ENCODE data around the gene EID3.

The EID3 gene

DNA sequence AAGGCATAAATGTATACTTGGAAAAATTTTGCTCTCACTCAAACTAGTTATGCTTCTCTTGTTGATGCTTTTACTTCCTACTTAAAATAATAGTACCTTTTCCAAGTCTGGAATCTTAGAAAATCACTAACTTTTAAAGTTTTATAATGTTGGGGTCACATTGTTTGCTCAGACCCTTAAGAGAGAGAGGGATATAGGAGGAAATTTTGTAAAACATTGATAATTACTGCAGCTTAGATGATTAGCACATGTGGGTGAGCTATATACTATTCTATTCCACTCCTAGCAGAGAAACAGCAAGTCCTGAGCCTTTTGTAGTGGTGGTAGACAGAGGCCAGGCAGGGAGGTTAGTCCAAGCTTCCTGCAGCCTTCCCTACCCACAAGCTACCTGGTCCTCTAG, 13.4 kb downstream of the EID3 start:
- H3K27me3 ChIP-seq (replicated peaks; ENCODE audit: control insufficient read depth, insufficient read depth, low read length): no peaks in the 10 kb centered on the region
- DNase-seq (ENCODE audit: extremely low read depth, insufficient read length): no peak
- H3K4me3 ChIP-seq (replicated peaks; ENCODE audit: low read depth, low read length): no peak overlapping the region
- TF ChIP-seq, protein P1, sequence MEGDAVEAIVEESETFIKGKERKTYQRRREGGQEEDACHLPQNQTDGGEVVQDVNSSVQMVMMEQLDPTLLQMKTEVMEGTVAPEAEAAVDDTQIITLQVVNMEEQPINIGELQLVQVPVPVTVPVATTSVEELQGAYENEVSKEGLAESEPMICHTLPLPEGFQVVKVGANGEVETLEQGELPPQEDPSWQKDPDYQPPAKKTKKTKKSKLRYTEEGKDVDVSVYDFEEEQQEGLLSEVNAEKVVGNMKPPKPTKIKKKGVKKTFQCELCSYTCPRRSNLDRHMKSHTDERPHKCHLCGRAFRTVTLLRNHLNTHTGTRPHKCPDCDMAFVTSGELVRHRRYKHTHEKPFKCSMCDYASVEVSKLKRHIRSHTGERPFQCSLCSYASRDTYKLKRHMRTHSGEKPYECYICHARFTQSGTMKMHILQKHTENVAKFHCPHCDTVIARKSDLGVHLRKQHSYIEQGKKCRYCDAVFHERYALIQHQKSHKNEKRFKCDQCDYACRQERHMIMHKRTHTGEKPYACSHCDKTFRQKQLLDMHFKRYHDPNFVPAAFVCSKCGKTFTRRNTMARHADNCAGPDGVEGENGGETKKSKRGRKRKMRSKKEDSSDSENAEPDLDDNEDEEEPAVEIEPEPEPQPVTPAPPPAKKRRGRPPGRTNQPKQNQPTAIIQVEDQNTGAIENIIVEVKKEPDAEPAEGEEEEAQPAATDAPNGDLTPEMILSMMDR (IDR thresholded peaks at IDR 0.05; ENCODE audit: insufficient read depth, low read length, poor library complexity, severe bottlenecking): no peak
- H3K36me3 ChIP-seq (ENCODE audit: control insufficient read depth, insufficient read depth, low read length): peaks cover 15% of the 10 kb centered on the region

DNA sequence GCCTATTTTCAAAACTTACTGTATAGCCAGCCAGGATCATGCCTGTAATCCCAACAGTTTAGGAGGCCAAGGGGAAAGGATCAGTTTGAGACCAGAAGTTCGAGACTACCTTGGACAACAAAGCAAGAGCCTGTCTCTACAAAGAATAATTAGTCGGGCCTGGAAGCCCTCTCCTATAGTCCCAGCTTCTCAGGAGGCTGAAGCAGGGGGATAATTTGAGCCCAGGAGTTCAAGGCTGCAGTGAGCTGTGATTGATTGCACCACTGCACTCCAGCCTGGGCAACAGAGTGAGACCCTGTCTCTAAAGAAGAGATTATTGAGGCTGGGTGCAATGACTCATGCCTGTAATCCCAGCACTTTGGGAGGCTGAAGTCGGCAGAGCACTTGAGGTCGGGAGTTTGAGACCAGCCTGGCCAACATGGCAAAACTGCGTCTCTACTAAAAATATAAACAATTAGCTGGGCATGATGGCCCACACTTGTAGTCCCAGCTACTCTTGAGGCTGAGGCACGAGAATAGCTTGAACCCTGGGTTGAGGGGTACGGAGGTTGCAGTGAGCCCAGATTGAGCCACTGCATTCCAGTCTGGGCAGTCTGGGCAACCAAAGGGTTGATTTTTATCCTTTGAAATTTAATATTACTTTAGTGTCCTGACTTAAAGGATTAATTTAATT, 14.1 kb downstream of the EID3 start:
- no peak for DNase-seq (ENCODE audit: extremely low read depth, insufficient read length)
- TF ChIP-seq, protein P1 (IDR thresholded peaks at IDR 0.05; ENCODE audit: insufficient read depth, low read length, poor library complexity, severe bottlenecking): no peak
- H3K27me3 ChIP-seq (replicated peaks; ENCODE audit: control insufficient read depth, insufficient read depth, low read length): no peaks in the 10 kb centered on the region
- H3K4me3 ChIP-seq (replicated peaks; ENCODE audit: low read depth, low read length): no peak overlapping the region
- peaks cover 15% of the 10 kb centered on the region for H3K36me3 ChIP-seq (ENCODE audit: control insufficient read depth, insufficient read depth, low read length)

DNA sequence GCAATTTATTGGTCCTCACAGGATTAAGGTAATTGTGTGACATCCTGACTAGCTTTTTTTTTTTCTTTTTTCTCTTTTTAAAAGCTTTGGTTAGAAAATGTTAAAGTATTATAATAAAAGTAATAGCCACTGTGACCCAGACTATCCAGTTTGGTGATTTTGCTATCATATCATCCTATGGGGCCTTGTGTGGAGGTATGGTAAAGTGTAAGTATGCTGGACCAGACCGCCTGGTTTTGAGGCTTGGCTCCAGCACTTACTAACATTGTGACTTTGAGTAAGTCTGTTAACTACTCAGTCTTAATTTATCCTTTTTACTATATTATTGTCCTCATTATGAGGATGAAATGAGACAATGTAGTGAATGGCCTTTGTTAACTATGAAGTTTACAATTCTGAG, 15.5 kb downstream of the EID3 start:
- Histone ChIP-seq H3K36me3 (ENCODE audit: control insufficient read depth, insufficient read depth, low read length) (peaks cover 15% of the 10 kb centered on the region), H3K27me3 (replicated peaks; ENCODE audit: control insufficient read depth, insufficient read depth, low read length) (no peaks in the 10 kb centered on the region), H3K4me3 (replicated peaks; ENCODE audit: low read depth, low read length) (no peak overlapping the region)
- TF ChIP-seq, protein P1 (IDR thresholded peaks at IDR 0.05; ENCODE audit: insufficient read depth, low read length, poor library complexity, severe bottlenecking): no peak
- DNase-seq (ENCODE audit: extremely low read depth, insufficient read length): no peak

DNA sequence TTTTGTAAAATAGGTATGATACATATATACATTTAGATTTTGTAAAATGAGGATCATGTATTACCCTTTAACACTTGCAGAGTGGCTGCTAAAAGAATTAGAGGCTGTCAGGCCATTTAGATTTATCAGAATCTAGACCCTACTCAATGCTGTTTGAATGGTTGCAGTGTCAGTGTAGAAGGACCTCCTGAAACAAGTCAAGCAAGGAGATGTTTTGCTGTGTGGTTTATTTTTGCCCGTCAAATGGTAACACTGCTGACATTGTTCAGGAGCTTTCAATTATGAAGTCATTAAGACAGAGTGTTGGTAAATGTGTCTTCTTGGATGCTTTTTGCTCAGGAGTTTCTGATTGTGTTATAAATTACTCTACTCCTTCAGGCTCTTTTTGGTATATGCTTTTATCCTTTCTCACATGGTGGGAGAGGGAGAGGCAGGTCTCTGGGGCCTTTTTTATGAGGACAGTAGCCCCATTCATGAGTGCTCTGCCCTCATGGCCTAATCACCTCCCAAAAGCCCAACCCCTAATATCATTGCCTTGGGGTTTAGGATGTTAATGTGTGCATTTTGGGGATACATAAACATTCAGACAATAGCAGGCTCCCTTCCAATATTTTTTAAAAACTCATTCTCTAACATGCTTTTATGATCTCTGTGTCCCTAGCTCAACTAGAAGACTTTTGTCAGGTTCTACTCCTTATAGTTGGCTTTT, 16.5 kb downstream of the EID3 start:
- no peak overlapping the region for H3K4me3 ChIP-seq (replicated peaks; ENCODE audit: low read depth, low read length)
- H3K27me3 ChIP-seq (replicated peaks; ENCODE audit: control insufficient read depth, insufficient read depth, low read length): no peaks in the 10 kb centered on the region
- DNase-seq (ENCODE audit: extremely low read depth, insufficient read length): no peak
- TF ChIP-seq, protein P1 (IDR thresholded peaks at IDR 0.05; ENCODE audit: insufficient read depth, low read length, poor library complexity, severe bottlenecking): no peak
- H3K36me3 ChIP-seq (ENCODE audit: control insufficient read depth, insufficient read depth, low read length): peaks cover 10% of the 10 kb centered on the region

DNA sequence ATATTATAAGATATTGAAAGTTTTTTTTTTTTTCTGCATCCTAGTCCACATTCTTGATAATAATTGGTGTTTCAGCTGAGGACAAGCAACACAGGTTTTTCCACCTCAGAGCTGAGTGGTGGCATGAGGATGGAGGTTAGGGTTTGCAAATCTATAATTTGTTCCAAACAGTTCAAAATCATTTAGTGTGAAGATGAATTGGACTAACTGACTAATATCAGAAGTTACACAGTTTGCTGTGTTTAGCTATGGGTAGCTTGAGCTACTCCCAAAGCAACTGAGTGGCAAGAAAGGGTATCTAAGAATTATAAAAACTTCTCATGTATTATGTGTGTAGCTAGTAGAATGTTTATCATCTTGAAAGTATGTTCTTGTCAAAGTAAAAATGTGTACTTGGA, 17.1 kb downstream of the EID3 start:
- no peak overlapping the region for H3K4me3 ChIP-seq (replicated peaks; ENCODE audit: low read depth, low read length)
- TF ChIP-seq, protein P1 (IDR thresholded peaks at IDR 0.05; ENCODE audit: insufficient read depth, low read length, poor library complexity, severe bottlenecking): no peak
- DNase-seq (ENCODE audit: extremely low read depth, insufficient read length): no peak
- H3K36me3 ChIP-seq (ENCODE audit: control insufficient read depth, insufficient read depth, low read length): peaks cover 9% of the 10 kb centered on the region
- H3K27me3 ChIP-seq (replicated peaks; ENCODE audit: control insufficient read depth, insufficient read depth, low read length): no peaks in the 10 kb centered on the region
